ENCODE data around the gene ELMO3. TPM values are rescaled to one million over a fixed set of nuclear protein-coding genes. Genes with fewer than 3 reads are reported as not detected.

The ELMO3 gene
- total and polyA plus RNA-seq, 2 of the 13 experiments (the other 11 are each of a cell fraction or from before 2014, with no cell fraction given): 2.6 to 4.0 TPM

GRCh38 chr16:67184995-67185650, 13.8 kb upstream of the ELMO3 start (continued):
- peak; percentile 83; the same call in 1 of the 2 replicates for TF ChIP-seq ZNF180 (CRISPR knock-in tag; IDR thresholded peaks at IDR 0.05; ENCODE audit: borderline replicate concordance, low read depth)
- TF ChIP-seq FOXA3 (CRISPR knock-in tag; IDR thresholded peaks at IDR 0.05): peak; percentile 59
- no peak for TF ChIP-seq FOXJ3 (CRISPR knock-in tag; IDR thresholded peaks at IDR 0.05; ENCODE audit: borderline replicate concordance)
- TF ChIP-seq ZKSCAN5 (CRISPR knock-in tag; IDR thresholded peaks at IDR 0.05): peak; percentile 59; the same call in 1 of the 2 replicates
- TF ChIP-seq PLRG1 (conservative IDR thresholded peaks at IDR 0.05): no peak
- no peak for TF ChIP-seq NFIB (CRISPR knock-in tag; IDR thresholded peaks at IDR 0.05; ENCODE audit: borderline replicate concordance)
- TF ChIP-seq, protein P1, sequence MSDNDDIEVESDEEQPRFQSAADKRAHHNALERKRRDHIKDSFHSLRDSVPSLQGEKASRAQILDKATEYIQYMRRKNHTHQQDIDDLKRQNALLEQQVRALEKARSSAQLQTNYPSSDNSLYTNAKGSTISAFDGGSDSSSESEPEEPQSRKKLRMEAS (IDR thresholded peaks at IDR 0.05): peak; percentile 90
- TF ChIP-seq PPARG (CRISPR knock-in tag; conservative IDR thresholded peaks at IDR 0.05): peak; percentile 88
- TF ChIP-seq NFIC (IDR thresholded peaks at IDR 0.05; ENCODE audit: low read length): no peak
- no peak for TF ChIP-seq NPAS2 (CRISPR knock-in tag; IDR thresholded peaks at IDR 0.05; ENCODE audit: borderline replicate concordance)
- no peak for TF ChIP-seq PAXIP1 (CRISPR knock-in tag; conservative IDR thresholded peaks at IDR 0.05)
- TF ChIP-seq SAFB2 (CRISPR knock-in tag; IDR thresholded peaks at IDR 0.05; ENCODE audit: borderline replicate concordance, low read depth): no peak; the same call in 1 of the 2 replicates
- no peak for TF ChIP-seq ZNF296 (CRISPR knock-in tag; conservative IDR thresholded peaks at IDR 0.05)
- TF ChIP-seq PHF20 (CRISPR knock-in tag; IDR thresholded peaks at IDR 0.05): no peak; the same call in 1 of the 2 replicates
- TF ChIP-seq FOSL1 (CRISPR knock-in tag; IDR thresholded peaks at IDR 0.05; ENCODE audit: borderline replicate concordance): no peak
- 0 out of 2 replicates have a peak, but pooled peaks have one; percentile 24 for TF ChIP-seq ZNF572 (CRISPR knock-in tag; IDR thresholded peaks at IDR 0.05)
- TF ChIP-seq SYNCRIP (IDR thresholded peaks at IDR 0.05; ENCODE audit: insufficient read depth, low read depth, low read length): no peak
- no peak for TF ChIP-seq ZNF30 (CRISPR knock-in tag; IDR thresholded peaks at IDR 0.05)
- TF ChIP-seq MED8 (CRISPR knock-in tag; IDR thresholded peaks at IDR 0.05; ENCODE audit: insufficient replicate concordance): peak; percentile 80
- TF ChIP-seq ZNF510 (CRISPR knock-in tag; IDR thresholded peaks at IDR 0.05; ENCODE audit: low read depth): no peak
- TF ChIP-seq, protein P2, sequence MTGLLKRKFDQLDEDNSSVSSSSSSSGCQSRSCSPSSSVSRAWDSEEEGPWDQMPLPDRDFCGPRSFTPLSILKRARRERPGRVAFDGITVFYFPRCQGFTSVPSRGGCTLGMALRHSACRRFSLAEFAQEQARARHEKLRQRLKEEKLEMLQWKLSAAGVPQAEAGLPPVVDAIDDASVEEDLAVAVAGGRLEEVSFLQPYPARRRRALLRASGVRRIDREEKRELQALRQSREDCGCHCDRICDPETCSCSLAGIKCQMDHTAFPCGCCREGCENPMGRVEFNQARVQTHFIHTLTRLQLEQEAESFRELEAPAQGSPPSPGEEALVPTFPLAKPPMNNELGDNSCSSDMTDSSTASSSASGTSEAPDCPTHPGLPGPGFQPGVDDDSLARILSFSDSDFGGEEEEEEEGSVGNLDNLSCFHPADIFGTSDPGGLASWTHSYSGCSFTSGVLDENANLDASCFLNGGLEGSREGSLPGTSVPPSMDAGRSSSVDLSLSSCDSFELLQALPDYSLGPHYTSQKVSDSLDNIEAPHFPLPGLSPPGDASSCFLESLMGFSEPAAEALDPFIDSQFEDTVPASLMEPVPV (CRISPR knock-in tag; IDR thresholded peaks at IDR 0.05): 0 out of 2 replicates have a peak, but pooled peaks have one; percentile 8
- TF ChIP-seq ZC3H13 (CRISPR knock-in tag; IDR thresholded peaks at IDR 0.05): peak; percentile 95
- peak; percentile 56 for TF ChIP-seq HNRNPLL (IDR thresholded peaks at IDR 0.05; ENCODE audit: low read depth, low read length, poor library complexity, severe bottlenecking)
- peak; percentile 82 for TF ChIP-seq ZBTB14 (CRISPR knock-in tag; IDR thresholded peaks at IDR 0.05)

Data from HepG2 (cell line).